Smooth muscle cell (in vitro differentiated cells): ENCODE measurements around the gene STK4. TPM values are rescaled to one million over a fixed set of nuclear protein-coding genes. Genes with fewer than 3 reads are reported as not detected.

Source experiments
- DNase-seq: peaks from one replicate; lab custom pipeline; 2025; ENCODE audit not compliant: unreplicated experiment; lab: John Stamatoyannopoulos, UW
- H2AFZ ChIP-seq: fragments of 200-600 bp; sonication (generic); 2 replicates; pipeline ENCODE4 v1.6.0; 2016; ENCODE audit warnings: antibody characterized with exemption, low read depth, mild to moderate bottlenecking
- H3F3A ChIP-seq: fragments of 200-600 bp; sonication (generic); 2 replicates; pipeline ENCODE4 v1.6.0; 2017; ENCODE audit warnings: antibody characterized with exemption, low read depth
- H3K27ac ChIP-seq: fragments of 200-600 bp; sonication (generic); 2 replicates; pipeline ENCODE4 v1.5.1; 2016; ENCODE audit warnings: low read depth, mild to moderate bottlenecking
- H3K27me3 ChIP-seq: fragments of 200-600 bp; sonication (generic); 2 replicates; pipeline ENCODE4 v1.6.1; 2016; ENCODE audit warnings: low read depth, mild to moderate bottlenecking
- H3K36me3 ChIP-seq: fragments of 200-600 bp; sonication (generic); 2 replicates; pipeline ENCODE4 v1.5.1; 2016; ENCODE audit warnings: low read depth
- H3K4me1 ChIP-seq: fragments of 200-600 bp; sonication (generic); 2 replicates; pipeline ENCODE4 v1.5.1; 2016; ENCODE audit warnings: low read depth
- H3K4me2 ChIP-seq: fragments of 200-600 bp; sonication (generic); 2 replicates; pipeline ENCODE4 v1.6.0; 2016; ENCODE audit warnings: mild to moderate bottlenecking
- H3K4me3 ChIP-seq: fragments of 200-600 bp; sonication (generic); 2 replicates; pipeline ENCODE4 v1.5.1; 2016; ENCODE audit warnings: mild to moderate bottlenecking
- H3K79me2 ChIP-seq: fragments of 200-600 bp; sonication (generic); 2 replicates; pipeline ENCODE4 v1.6.0; 2016; ENCODE audit warnings: low read depth, mild to moderate bottlenecking
- H3K9ac ChIP-seq: fragments of 200-600 bp; sonication (generic); 2 replicates; pipeline ENCODE4 v1.6.0; 2016; ENCODE audit warnings: low read depth
- H3K9me3 ChIP-seq: fragments of 200-600 bp; sonication (generic); replicated peaks from 2 replicates; pipeline ENCODE4 v1.5.1; 2016; ENCODE audit warnings: low read depth
- H4K20me1 ChIP-seq: fragments of 200-600 bp; sonication (generic); 2 replicates; pipeline ENCODE4 v1.6.0; 2016; ENCODE audit warnings: low read depth
- CTCF ChIP-seq: fragments of 200-600 bp; sonication (generic); IDR thresholded peaks from 2 replicates; pipeline ENCODE4 v1.5.1; 2017; ENCODE audit warnings: borderline replicate concordance, mild to moderate bottlenecking, antibody characterized with exemption; ENCODE audit not compliant: insufficient read depth, poor library complexity, severe bottlenecking
- WGBS: methylation state at CpG from one replicate; pipeline ENCODE4 v1.1.7; 2016; ENCODE audit warnings: low lambda C conversion rate; 5-methylcytosine and 5-hydroxymethylcytosine counted together
- polyA plus RNA-seq: library from polyadenylated mRNA; unstranded; fragments of >200 nt; fragmentation: Nextera tagmentation; extraction: Ambion mirVana; gene quantifications from 2 replicates; pipeline ENCODE4 v1.2.1, GENCODE V29; 2016
- total RNA-seq: library from RNA; depleted of rRNA; stranded (reverse); fragments of >200 nt; gene quantifications from 2 replicates; pipeline ENCODE4 v1.2.3, GENCODE V29; 2014

STK4 gene
- total and polyA plus RNA-seq, 2 experiments from 2014 or later, result 16.8 to 33.5 TPM

GRCh38 chr20:44918761-44919160, 47.6 kb upstream of the STK4 start:
- Histone ChIP-seq H3K4me1 (no peaks in the 10 kb centered on the region), H3K27me3 (no peaks in the 10 kb centered on the region), H3K4me2 (no peak overlapping the region), H3K79me2 (no peaks in the 10 kb centered on the region), H3K9ac (no peak overlapping the region), H3K4me3 (no peak overlapping the region), H3K36me3 (peaks cover 4% of the 10 kb centered on the region), H3F3A (no peaks in the 10 kb centered on the region), H3K9me3 (no peaks in the 10 kb centered on the region), H4K20me1 (no peaks in the 10 kb centered on the region), H2AFZ (no peak overlapping the region), H3K27ac (no peak overlapping the region)
- TF ChIP-seq CTCF, result no peak
- no peak for DNase-seq
- WGBS, result 96% methylated on average over 10 of the region's 10 CpGs

GRCh38 chr20:44921447-44921846, 44.9 kb upstream of the STK4 start:
- Histone ChIP-seq H3K79me2 (no peaks in the 10 kb centered on the region), H4K20me1 (no peaks in the 10 kb centered on the region), H3K36me3 (no peaks in the 10 kb centered on the region), H3K4me1 (no peaks in the 10 kb centered on the region), H3K4me3 (no peak overlapping the region), H3K9ac (no peak overlapping the region), H3K4me2 (no peak overlapping the region), H3K27ac (no peak overlapping the region), H3K9me3 (no peaks in the 10 kb centered on the region), H3K27me3 (no peaks in the 10 kb centered on the region), H2AFZ (no peak overlapping the region), H3F3A (no peaks in the 10 kb centered on the region)
- TF ChIP-seq CTCF, result no peak
- over 99% methylated on average over 14 of the region's 14 CpGs for WGBS
- DNase-seq, result no peak

- Histone ChIP-seq H2AFZ (no peak overlapping the region), H3F3A (no peaks in the 10 kb centered on the region), H3K4me1 (no peaks in the 10 kb centered on the region), H3K27me3 (no peaks in the 10 kb centered on the region), H3K9ac (no peak overlapping the region), H4K20me1 (no peaks in the 10 kb centered on the region), H3K27ac (no peak overlapping the region), H3K9me3 (no peaks in the 10 kb centered on the region), H3K4me3 (no peak overlapping the region), H3K4me2 (no peak overlapping the region), H3K36me3 (no peaks in the 10 kb centered on the region), H3K79me2 (no peaks in the 10 kb centered on the region)
- no peak for DNase-seq
- TF ChIP-seq CTCF, result no peak
- 44% methylated on average over 4 of the region's 4 CpGs for WGBS
Measured at GRCh38 chr20:44924541-44924940, 41.8 kb upstream of the STK4 start.

- H3K27me3 ChIP-seq, result no peaks in the 10 kb centered on the region
Measured at GRCh38 chr20:44928595-44928994, 37.7 kb upstream of the STK4 start.

More at GRCh38 chr20:44928595-44928994, 37.7 kb upstream of the STK4 start:
- Histone ChIP-seq H3F3A (no peaks in the 10 kb centered on the region), H3K4me2 (no peak overlapping the region), H2AFZ (no peak overlapping the region), H3K9ac (no peak overlapping the region), H3K9me3 (no peaks in the 10 kb centered on the region), H3K4me1 (no peaks in the 10 kb centered on the region), H3K4me3 (no peak overlapping the region), H3K79me2 (no peaks in the 10 kb centered on the region), H4K20me1 (no peaks in the 10 kb centered on the region), H3K36me3 (no peaks in the 10 kb centered on the region), H3K27ac (no peak overlapping the region)
- 98% methylated on average over 3 of the region's 3 CpGs for WGBS
- no peak for DNase-seq
- TF ChIP-seq CTCF, result no peak
